ENCODE results near the gene CNGA1.
"Not testable (repeated sequence)": the region's sequence is repeated elsewhere in the genome, so short reads cannot be mapped to it uniquely, and the experiment has no call there.

CNGA1 gene

DNA sequence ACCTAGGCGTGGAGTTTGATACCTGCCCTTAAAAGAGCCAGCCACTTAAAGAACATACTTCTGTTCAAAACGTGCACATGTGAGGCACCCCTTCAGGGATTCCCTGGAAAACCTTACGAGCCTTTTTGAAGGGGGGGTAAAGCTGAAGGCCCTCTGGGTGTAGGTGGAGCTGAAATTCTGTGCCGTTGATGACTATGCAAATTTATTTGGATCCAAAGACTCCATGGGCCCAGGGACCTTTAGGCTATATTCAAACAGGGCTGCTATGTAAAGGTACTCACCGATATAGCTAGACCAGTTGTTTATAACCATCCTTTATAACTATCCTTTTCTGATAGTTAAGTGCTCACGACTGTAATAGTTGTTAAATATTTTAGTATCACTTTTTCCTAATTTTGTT lies 61.8 kb downstream of the CNGA1 start:
- DNase-seq (ENCODE audit: low spot score), result no peak

DNA sequence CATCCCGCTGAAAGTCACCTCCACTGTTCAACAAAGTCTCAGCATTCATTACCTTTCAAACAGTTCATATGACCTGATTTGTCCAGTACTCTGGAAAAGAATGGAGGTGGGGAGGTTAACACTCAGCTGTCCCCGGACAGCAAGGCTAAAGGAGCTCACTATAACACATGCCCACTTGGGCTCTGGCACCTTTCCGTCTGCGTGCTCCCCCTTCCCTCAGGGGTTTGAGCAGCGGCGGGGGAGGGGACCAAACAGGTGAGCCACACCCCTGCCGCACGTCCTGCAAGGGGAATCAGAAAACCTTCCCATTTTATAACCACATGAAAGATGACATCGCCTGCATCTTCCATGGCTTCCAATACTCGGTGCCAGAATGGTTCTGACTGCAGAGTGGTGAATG lies 62.2 kb downstream of the CNGA1 start:
- DNase-seq (ENCODE audit: low spot score), result no peak

DNA sequence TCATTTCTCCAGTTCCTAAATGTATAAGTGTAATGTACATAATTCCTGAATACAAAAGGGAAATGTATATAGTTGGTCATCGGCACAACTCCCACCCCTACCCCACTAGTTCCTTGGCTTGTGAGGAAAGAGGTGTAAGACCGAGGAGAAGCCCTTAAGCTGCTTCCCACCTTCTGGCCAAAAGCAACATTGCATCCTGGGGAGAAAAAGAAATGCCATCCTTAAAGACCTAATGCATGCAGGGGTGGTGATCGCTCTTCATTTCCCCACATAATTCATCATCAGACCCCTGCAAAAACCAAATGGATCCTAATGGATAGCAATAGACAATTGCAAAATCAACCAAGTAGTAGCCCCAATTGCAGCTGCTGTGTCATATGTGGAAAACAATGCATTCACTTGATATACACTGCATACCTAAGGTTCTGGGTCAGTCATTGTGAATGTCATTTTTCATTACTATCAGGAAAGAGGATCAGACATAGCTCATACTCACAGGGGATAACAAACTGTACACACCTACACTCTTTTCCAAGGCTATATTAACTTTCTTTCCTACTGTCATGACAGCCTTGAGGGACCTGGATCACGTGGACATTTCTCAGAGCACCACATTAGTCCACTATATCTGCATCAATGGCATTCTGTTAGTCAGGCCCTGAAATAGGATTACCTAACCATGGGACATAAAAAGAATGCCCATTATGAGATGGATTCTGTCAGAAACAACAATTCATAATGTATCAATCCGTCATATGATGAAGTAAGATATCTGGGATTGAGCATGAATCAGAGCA lies 70.4 kb downstream of the CNGA1 start:
- no peak for DNase-seq (ENCODE audit: low spot score)

DNA sequence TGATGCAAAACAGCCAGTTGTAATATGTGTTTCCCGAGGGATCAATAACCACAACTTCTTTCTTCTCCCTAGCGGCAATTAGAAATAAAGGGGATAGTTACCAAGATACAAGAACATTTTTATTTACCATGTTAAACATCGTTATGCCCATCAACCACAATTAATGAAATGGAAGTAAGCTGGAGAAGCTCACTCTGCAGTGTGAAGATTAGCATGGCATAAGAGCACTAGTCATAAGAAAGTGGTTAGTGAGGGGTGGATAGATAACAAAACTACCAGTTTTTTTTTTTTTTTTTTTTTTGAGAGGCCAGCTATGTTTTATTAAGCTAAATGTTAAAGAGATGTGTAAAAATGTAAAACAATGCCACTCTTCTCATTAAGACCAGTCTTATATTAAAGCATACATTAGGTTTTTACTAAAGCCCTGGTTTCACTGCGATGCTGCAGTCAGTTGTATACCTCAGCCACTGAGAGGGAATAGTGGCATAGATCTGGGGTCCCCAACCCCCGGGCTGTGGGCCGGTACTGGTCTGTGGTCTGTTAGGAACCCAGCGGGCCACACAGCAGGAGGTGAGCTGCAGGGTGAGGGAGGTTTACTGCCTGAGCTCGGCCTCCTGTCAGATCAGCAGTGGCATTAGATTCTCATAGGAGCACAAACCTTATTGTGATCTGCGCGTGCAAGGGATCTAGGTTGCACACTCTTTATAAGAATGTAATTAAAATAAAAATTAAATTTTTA lies 74.2 kb downstream of the CNGA1 start:
- DNase-seq (ENCODE audit: low spot score), result no peak

DNA sequence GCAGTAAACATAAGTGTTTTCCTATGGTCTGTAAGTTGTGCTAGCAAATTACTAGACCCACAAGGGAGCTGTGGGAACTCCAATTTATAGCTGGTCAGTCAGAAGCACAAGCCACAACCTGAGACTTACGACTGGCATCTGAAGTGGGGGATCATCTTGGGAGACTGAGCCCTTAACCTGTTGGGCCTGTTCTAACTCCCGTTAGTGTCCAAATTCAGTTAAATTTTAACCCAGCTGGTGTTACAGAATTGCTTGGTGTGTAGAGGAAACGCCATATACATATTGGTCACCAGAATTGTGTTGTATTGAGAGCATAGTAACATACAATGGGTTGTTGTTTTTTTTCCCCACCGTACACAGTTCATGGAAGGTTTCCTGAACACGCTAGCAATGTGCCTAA lies 77.0 kb downstream of the CNGA1 start:
- DNase-seq (ENCODE audit: low spot score), result no peak

DNA sequence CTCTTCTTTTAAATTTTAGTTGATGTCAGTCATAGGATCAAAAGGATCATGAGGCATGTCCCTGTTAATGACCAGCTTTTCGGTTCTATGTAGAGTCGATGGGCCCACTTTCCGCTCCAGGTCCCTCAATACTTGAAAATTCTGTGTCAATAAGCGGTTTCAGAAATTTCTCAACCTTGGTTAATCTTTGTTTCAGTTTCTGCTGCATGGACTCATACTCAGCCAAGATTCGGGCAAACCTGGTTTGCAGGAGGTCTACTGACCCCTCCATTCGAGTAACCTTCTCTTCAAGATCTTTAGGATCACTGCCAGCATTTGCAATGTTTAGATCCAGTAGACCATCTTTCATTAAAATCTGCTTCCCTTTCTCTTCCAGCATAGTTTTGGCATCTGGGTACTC lies 80.1 kb downstream of the CNGA1 start:
- DNase-seq (ENCODE audit: low spot score), result no peak

DNA sequence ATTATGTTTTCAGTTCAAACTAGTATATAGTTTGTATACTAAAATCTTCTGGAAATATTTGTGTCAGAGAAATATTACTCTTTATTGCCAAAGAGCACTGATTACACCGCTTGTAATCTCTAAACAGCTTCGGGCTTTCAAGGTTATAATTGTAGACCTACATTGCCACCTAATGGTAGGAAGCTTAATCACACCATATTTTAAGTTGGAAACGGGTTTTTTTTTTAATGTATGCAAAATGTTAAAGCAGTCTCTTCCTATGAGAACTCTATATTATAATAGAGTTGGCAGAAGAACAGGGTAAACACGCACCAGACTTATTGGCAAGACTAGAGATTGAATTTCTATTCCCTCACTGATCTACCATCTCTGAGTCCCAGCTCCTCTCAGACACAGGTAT lies 82.6 kb downstream of the CNGA1 start:
- peak; percentile 55 for DNase-seq (ENCODE audit: low spot score)

DNA sequence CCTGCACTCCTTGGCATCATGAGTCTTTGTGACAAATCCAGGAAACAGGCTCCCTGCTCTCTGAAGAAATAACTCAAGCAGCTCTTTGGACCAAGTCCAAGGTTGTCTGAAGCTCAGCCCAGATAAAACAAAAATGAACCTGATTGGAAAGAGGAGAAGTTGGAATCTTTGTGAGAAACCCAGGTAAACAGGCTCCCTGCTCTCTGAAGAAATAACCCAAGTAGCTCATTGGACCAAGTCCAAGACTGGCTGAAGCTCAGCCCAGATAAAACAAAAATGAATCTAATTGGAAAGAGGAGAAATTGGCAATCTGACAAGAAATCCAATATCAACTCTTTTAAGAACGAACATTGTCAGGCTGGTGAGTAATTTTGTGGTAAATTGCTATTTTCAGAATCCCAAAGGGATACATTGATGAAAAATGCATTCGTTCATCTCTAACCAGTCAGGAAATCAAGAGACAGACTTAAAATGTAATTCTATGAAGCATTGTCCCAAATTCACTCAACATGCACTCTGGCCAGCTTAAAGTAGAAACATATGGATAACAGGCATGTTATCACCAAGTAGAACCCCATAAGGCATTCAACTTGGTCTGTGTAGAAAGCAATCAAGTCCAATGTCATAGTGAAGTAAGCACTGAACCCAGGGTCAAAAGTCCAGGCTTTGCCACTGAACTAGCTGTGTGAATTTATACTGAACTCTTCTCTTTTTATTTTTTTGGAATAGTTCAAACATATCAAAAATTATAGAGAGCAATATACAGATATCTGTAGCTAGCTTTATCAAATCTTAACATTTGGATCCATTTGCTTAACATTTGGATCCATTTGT lies 85.3 kb downstream of the CNGA1 start:
- DNase-seq (ENCODE audit: low spot score), result peak; percentile 24

DNA sequence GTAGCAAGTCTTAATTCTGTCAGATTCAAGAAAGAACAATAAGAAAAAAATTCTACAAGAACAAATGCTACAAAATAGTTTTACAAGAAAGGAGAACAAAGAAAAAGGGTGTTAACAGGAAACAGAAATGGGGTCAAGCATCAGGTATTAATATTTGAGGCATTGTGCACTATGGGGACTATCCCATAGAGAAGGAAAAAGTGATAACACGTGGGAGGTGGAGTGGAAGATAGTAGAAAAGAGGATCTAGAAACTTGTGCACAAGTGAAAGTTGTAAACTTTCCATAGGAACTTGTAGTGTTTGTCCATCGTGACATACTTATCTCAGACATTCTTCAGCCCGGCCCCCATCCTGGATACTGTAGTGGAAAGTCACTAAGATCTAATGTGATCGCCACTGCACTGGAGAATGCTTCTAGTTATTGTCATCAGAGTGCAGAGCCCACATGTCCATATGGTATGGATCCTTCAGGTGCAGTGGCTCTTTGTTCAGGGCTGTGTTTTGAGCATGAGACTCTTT lies 86.7 kb downstream of the CNGA1 start:
- no peak for DNase-seq (ENCODE audit: low spot score)

DNA sequence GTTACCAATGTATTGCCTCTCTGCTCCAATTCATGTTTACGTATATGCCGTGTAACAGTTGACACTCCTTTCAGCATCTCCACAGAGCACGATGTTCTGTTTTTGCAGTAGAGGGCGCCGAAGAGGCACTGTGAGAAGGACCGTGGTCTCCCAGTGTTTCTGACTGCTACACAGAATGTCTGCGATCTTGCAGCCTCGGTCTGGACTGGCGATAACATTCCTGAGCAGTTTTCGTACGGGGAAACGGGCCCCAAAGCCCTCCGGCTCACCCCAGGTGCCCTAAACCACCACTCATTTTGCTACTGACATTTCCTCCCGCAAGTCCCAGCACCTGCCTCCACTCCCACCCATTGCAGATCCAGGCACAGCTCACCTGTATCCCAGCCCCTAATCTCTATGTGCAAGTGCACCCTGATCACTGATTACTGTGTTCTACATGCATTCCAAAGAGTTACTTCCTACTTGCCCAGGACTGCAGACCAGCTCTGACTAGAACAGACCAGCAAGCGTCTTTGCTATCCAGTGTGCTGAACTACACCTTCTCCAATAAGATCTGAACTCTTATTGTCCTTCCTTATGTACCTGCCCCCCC lies 89.7 kb downstream of the CNGA1 start:
- DNase-seq (ENCODE audit: low spot score), result peak; percentile 67

DNA sequence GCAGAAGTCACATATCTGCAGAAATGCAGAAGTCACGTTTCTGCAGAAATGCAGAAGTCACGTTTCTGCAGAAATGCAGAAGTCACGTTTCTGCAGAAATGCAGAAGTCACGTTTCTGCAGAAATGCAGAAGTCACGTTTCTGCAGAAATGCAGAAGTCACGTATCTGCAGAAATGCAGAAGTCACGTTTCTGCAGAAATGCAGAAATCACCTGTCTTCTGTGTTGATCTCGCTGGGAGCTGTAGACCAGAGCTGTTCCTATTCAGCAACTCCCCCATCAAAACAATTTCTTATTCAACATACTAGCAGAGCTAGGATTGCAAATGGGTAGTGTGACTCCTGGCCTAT lies 93.2 kb downstream of the CNGA1 start:
- not testable (repeated sequence) for DNase-seq (ENCODE audit: low spot score)

DNA sequence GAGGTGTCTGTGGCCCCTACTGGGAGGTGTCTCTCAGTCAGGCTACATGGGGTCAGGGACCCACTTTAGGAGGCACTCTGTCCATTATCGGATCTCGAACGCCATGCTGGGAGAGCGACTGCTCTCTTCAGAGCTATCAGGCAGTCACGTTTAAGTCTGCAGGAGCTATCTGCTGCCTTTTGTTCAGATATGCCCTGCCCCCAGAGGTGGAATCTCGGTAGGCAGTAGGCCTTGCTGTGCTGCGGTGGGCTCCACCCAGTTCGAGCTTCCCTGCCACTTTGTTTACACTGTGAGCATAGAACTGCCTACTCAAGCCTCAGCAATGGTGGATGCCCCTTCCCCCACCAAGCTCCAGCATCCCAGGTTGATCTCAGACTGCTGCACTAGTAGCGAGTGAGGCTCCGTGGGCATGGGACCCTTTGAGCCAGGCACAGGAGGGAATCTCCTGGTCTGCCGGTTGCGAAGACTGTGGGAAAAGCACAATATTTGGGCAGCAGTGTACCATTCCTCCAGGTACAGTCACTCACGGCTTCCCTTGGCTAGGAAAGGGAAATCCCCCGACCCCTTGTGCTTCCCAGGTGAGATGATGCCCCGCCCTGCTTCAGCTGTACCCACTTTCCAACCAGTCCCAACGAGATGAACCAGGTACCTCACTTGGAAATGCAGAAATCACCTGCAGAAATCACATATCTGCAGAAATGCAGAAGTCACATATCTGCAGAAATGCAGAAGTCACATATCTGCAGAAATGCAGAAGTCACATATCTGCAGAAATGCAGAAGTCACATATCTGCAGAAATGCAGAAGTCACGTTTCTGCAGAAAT lies 93.8 kb downstream of the CNGA1 start:
- DNase-seq (ENCODE audit: low spot score), result not testable (repeated sequence)

DNA sequence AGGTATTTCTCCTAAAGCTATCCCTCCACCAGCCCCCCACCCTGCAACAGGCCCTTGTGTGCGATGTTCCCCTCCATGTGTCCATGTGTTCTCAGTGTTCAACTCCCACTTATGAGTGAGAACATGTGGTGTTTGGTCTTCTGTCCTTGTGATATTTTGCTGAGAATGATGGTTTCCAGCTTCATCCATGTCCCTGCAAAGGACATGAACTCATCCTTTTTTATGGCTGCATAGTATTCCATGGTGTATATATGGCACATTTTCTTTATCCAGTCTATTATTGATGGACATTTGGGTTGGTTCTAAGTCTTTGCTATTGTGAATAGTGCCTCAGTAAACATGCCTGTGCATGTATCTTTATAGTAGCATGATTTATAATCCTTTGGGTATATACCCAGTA lies 99.3 kb downstream of the CNGA1 start:
- DNase-seq (ENCODE audit: low spot score), result not testable (repeated sequence)

DNA sequence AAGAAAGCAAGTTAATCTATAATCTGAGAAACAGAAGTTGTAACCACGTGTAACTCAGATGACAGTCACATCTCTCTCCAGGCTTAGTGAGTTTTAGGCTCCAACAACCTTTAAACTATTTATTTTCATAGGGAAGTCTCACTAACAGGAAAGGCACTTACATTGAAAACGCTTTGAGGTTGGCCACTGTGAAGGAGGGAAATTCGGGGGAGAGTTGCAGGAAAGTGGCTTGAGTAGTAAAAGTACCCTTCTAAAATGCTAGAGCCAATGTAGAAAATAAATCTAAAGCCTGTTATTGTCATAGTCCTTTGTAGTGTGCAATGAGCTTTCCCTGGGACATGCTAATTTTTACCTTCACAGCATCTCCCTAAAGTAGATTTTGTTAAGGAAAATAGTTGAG lies 101.1 kb downstream of the CNGA1 start:
- DNase-seq (ENCODE audit: low spot score), result no peak

DNA sequence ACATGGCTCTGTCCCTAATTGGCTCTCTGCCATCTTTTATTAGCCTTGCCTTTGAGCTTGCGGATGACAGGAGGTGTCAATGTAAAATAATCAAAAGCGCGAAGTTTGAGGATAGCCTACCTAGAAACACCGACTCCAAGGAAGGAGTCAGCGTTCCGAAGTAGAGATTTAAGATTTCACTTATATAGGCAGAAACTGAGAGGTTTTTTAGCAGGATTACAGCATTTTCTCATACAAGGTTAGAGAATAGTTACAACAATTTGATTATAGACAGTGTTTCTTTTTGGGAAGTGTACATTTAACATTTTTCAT lies 101.6 kb downstream of the CNGA1 start:
- DNase-seq (ENCODE audit: low spot score), result no peak

DNA sequence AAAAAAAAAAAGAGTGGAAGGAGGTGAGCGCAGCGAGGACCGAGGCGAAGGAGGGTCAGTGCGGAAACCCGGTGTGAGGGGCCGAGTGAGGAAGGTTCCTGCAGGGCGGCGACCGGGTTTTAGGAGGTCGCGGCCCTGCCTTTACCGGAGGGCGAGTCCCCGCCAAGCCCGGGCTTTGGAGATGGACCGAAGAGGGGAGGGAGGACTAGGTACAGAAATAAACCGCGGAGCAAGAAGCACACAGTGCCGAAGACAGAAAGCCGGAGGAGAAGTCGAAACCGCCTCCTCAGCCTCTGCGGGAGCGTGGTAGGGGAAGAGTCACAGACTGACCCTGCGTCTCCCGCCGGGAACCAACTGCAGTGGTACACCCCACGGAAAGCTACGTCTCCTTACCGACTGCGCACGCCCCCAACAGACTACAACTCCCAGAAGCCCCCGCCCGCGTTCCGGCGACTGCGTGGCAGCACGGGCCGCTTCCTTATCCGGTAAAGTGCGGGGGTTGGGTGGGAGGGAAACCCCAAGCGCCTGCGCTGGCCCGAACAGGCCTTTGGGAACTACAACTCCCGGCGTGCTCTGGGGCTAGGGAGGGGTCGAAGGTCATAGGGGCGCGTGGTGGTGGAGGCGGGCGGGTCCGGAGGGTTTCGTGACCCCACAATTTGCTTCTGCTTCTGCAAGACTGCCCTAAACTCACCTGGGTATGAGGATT lies 102.1 kb downstream of the CNGA1 start, which contains the start of gene NFXL1:
TSS of gene NFXL1 (minus strand) at position 364 of the 706 bp plus-strand sequence. CDS start 380 bp downstream, outside the sequence.
- DNase-seq (ENCODE audit: low spot score), result peak; percentile 98

DNA sequence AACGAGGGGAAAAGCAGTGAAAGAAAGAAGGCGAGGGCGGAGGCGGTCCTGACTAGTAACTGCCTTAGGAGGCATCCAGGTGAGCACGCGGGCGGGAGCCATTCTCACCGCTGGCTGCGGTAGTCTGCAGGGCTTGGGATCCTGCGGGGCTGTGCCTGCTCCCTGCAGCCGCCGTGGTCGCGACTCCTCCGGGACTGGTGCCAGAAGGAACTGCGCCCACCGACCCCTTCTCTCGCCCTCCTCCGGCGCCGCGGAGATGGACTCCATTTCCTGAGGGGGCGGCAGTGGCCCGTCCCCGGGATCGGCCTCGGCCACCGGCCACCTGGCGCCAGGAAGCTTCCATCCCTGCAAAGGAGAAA lies 102.6 kb downstream of the CNGA1 start:
- no peak for DNase-seq (ENCODE audit: low spot score)

DNA sequence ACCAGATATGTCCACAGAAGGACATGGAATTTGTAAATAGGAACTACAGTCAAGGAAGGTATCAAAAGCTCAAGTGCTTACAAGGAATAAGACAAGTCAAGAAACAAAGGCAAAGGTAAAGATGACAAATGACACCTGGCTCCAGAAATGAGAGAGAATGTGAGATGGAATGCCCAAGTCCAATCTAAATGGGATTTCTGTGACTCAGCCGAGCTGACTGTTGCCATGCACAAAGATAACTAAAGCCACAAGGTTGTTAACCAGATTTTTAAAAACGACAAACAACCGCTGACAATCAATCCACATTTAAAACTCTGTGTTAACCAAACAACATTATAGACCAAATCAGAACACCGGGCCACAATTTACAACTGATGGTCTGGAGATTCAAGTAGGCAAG lies 103.2 kb downstream of the CNGA1 start:
- DNase-seq (ENCODE audit: low spot score), result peak; percentile 27

DNA sequence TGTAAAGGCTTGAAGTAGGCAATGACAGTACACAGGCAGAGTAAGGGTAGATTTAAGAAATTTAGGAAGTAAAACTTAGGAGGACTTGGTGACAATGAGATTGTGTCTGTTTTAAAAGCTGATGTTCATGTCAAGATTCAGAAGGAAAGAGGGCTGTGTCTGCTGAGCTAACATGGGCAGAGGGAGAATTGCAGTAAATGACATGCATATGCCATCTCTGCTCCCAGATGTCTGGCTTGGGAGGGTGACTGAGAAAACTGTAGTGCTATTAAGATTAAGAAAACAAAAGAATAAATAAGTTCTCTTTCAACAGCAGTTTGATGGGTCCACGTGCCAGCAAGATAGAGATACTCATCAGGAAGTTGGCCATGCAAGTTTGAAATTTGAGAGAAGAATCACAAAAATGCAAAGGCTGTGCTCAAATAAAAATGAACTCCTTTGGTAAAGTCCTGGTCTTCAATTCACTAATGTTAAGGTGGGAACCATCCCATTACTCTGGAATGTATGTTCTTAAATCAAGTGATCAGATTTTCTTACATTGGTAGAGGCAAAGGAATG lies 109.3 kb downstream of the CNGA1 start:
- DNase-seq (ENCODE audit: low spot score), result peak; percentile 9

DNA sequence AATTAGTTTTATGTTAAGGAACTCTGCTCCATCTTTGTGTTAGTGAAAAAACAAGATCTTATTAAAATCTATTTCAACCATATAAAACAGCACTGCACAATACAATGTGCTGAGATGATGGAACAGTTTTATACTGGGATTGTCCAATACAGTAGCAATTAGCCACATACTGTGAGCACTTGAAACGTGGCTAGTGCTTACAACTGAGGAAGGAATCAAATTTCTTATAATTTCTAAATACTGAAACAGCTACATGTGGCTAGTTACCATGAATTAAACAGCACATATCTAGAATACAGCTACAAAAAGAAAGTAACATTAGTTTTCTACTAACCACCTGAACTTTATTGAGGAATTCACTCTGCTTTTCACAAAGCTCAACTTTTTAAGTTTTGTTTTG lies 116.8 kb downstream of the CNGA1 start:
- DNase-seq (ENCODE audit: low spot score), result no peak

All from GM03348 (cell line).